SHP77 (cell line): ENCODE measurements around the gene NATD1.
A peak's percentile ranks its signal among the peaks of the same experiment; 100 is the strongest.

ENCODE experiments used
- DNase-seq, 2 experiments: peaks; one replicate each; lab custom pipeline; 2025; lab: John Stamatoyannopoulos, UW

The NATD1 gene

GRCh38 chr17:21252796-21253645 is at the start of gene NATD1:
TSS of gene NATD1 (minus strand) at chr17:21253410. CDS start at chr17:21253264, 146 bp downstream.
- DNase-seq = peak; percentile 86 to 92

- DNase-seq = peak; percentile 95 to 97
Observed at GRCh38 chr17:21301593-21302550, 48.7 kb upstream of the NATD1 start.

- DNase-seq = no peak
Observed at GRCh38 chr17:21300601-21301571, 47.7 kb upstream of the NATD1 start.

GRCh38 chr17:21299981-21300600 is 46.9 kb upstream of the NATD1 start:
- DNase-seq = no peak

GRCh38 chr17:21298983-21299519 is 45.8 kb upstream of the NATD1 start:
- DNase-seq = no peak

GRCh38 chr17:21298056-21298982 is 45.1 kb upstream of the NATD1 start:
- DNase-seq = no peak

- peak in 1 of 2 experiments; percentile 26 for DNase-seq
Observed at GRCh38 chr17:21297597-21297996, 44.4 kb upstream of the NATD1 start.

GRCh38 chr17:21297026-21297520 is 43.9 kb upstream of the NATD1 start:
- DNase-seq = no peak

GRCh38 chr17:21296097-21297025 is 43.2 kb upstream of the NATD1 start:
- DNase-seq = peak; percentile 27 to 37

GRCh38 chr17:21295036-21295952 is 42.1 kb upstream of the NATD1 start:
- DNase-seq = peak; percentile 92 to 95

GRCh38 chr17:21294321-21295035 is 41.3 kb upstream of the NATD1 start:
- no peak for DNase-seq

- DNase-seq = no peak
Observed at GRCh38 chr17:21293831-21294210, 40.6 kb upstream of the NATD1 start.

GRCh38 chr17:21292867-21293830 is 39.9 kb upstream of the NATD1 start:
- no peak for DNase-seq

- DNase-seq = no peak
Observed at GRCh38 chr17:21291862-21292261, 38.7 kb upstream of the NATD1 start.

GRCh38 chr17:21291357-21291756 is 38.1 kb upstream of the NATD1 start:
- DNase-seq = no peak
